Measurements from ENCODE around the gene ATG7.
A peak's percentile ranks its signal among the peaks of the same experiment; 100 is the strongest.

Gene ATG7

DNA sequence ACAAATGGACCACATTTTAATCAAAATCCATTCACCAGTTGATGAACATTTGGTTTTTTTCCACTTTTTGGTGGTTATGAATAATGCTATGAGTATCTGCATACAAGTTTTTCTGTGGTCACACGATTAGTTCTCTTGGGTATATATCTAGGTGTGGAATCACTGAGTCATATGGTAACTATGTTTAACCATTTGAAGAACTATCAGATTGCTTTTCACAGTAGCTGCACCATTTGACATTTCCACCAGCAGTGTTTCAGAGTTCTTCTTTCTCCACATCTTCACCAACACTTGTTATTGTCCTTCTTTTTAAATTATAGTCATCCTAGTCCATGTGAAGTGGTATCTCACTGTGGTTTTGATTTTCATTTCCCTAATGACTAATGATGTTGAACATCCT lies 33.3 kb upstream of the ATG7 start:
- Histone ChIP-seq H3K27me3 (replicated peaks) (no peaks in the 10 kb centered on the region), H3K36me3 (replicated peaks) (no peaks in the 10 kb centered on the region), H3K4me3 (ENCODE audit: low read depth, low read length) (peak overlapping the region; percentile 22), H3K27ac (peak overlapping the region; percentile 96)
- TF ChIP-seq, protein P1, sequence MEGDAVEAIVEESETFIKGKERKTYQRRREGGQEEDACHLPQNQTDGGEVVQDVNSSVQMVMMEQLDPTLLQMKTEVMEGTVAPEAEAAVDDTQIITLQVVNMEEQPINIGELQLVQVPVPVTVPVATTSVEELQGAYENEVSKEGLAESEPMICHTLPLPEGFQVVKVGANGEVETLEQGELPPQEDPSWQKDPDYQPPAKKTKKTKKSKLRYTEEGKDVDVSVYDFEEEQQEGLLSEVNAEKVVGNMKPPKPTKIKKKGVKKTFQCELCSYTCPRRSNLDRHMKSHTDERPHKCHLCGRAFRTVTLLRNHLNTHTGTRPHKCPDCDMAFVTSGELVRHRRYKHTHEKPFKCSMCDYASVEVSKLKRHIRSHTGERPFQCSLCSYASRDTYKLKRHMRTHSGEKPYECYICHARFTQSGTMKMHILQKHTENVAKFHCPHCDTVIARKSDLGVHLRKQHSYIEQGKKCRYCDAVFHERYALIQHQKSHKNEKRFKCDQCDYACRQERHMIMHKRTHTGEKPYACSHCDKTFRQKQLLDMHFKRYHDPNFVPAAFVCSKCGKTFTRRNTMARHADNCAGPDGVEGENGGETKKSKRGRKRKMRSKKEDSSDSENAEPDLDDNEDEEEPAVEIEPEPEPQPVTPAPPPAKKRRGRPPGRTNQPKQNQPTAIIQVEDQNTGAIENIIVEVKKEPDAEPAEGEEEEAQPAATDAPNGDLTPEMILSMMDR (IDR thresholded peaks at IDR 0.05; ENCODE audit: low read depth, low read length, missing control alignments) = no peak
- peak; percentile 78 for DNase-seq
- in situ Hi-C loops (cut with HindIII; ENCODE audit: low pct_ligation_motif_present, low sequenced_read_pairs) = no loop called here

DNA sequence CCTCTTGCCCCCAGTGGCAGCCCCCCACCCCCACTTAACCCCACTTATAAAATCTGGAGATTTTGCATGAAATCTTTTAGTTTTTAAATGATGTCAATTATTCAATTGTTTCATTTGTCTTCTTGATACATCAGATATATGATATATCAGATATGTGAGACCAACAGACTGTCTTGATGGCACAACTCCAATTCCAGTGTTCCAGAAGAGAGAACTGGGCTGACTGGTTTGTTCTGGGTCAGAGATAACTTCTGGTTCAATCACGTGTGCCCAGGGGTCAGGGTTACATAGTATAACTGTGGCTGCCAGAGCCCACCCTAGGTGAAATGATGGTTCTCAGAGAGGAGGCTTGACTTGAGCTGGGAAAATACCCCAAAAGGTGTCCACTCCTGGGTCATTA lies 32.4 kb upstream of the ATG7 start:
- in situ Hi-C loops (cut with HindIII; ENCODE audit: low pct_ligation_motif_present, low sequenced_read_pairs) = no loop called here

DNA sequence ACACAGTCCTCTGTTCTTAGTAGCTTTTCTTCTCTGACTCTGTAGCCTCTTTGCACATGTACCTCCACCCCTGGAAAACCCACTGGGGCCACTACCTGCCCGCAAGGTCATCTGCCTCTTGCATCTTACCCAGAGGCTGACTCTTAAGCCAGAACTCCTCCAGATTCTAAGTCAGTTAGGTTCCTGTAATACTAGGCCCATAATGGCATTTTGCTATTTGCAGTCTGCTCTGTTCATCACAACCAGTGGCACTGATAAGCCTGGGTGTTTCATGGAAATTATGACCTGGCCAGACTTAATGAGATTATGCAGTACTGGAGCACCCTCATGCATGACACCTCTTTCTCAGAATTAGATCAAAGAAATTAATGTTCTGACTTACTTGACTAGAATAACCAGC lies 31.7 kb upstream of the ATG7 start:
- no peaks in the 10 kb centered on the region for H3K27me3 ChIP-seq (replicated peaks)
- TF ChIP-seq, protein P1 (IDR thresholded peaks at IDR 0.05; ENCODE audit: low read depth, low read length, missing control alignments) = no peak
- H3K4me3 ChIP-seq (ENCODE audit: low read depth, low read length) = no peak overlapping the region
- no peaks in the 10 kb centered on the region for H3K36me3 ChIP-seq (replicated peaks)
- no peak for DNase-seq
- in situ Hi-C loops (cut with HindIII; ENCODE audit: low pct_ligation_motif_present, low sequenced_read_pairs) = no loop called here
- H3K27ac ChIP-seq = no peak overlapping the region

More for the DNA sequence above, 32.4 kb upstream of the ATG7 start:
- no peak overlapping the region for H3K4me3 ChIP-seq (ENCODE audit: low read depth, low read length)
- H3K27ac ChIP-seq = no peak overlapping the region
- TF ChIP-seq, protein P1 (IDR thresholded peaks at IDR 0.05; ENCODE audit: low read depth, low read length, missing control alignments) = no peak
- no peak for DNase-seq
- no peaks in the 10 kb centered on the region for H3K36me3 ChIP-seq (replicated peaks)
- no peaks in the 10 kb centered on the region for H3K27me3 ChIP-seq (replicated peaks)

DNA sequence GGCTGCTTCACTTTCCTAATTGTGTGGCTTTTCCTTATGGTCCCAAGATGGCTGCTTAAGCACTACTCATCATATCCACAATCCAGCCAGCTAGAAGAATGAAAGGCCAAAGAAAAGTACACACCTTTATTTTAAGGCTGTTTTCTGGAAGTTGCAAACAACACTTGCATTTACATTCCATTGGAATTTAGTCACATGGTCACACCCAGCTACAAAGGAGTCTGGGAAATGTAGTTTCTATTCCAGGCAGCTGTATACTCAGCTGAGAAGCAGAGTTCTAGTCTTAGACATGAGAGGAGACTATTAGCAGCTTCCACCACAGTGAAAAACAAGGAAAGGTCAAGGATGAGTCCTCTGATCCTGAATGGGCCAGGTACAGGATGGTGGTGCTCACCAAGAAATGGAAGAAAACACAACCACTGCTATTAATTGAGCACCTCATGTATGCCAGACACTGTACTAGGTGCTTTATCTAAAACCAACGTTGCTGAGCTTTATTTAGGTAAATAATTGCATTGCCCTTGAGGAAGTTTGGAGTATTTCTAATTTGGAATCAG lies 28.0 kb upstream of the ATG7 start:
- Histone ChIP-seq H3K4me3 (ENCODE audit: low read depth, low read length) (no peak overlapping the region), H3K27me3 (replicated peaks) (no peaks in the 10 kb centered on the region), H3K36me3 (replicated peaks) (no peaks in the 10 kb centered on the region), H3K27ac (no peak overlapping the region)
- TF ChIP-seq, protein P1 (IDR thresholded peaks at IDR 0.05; ENCODE audit: low read depth, low read length, missing control alignments) = no peak
- DNase-seq = peak; percentile 21
- in situ Hi-C loops (cut with HindIII; ENCODE audit: low pct_ligation_motif_present, low sequenced_read_pairs) = no loop called here

DNA sequence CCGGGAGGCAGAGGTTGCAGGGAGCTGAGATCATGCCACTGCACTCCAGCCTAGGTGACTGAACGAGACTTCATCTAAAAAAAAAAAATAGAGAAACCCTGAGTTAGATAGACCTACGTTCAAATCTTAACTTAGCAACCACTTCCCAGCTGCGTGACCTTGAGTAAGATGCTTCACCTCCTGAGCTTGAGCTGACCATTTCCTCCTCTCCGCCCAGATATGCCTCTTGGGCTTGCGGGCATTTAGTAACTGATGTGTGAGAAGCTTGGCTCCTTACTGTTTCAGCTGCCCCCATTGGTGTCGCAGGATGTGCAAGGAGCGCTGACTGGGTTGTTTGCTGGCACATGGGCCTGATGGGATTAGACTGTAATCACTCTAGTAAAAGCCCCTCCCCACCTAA lies 26.9 kb upstream of the ATG7 start:
- no peaks in the 10 kb centered on the region for H3K36me3 ChIP-seq (replicated peaks)
- in situ Hi-C loops (cut with HindIII; ENCODE audit: low pct_ligation_motif_present, low sequenced_read_pairs) = no loop called here
- H3K27ac ChIP-seq = no peak overlapping the region
- no peaks in the 10 kb centered on the region for H3K27me3 ChIP-seq (replicated peaks)
- H3K4me3 ChIP-seq (ENCODE audit: low read depth, low read length) = no peak overlapping the region
- TF ChIP-seq, protein P1 (IDR thresholded peaks at IDR 0.05; ENCODE audit: low read depth, low read length, missing control alignments) = no peak
- DNase-seq = no peak
